Hepatocyte (in vitro differentiated cells): ENCODE data around the gene POU6F2. TPM values are rescaled to one million over a fixed set of nuclear protein-coding genes. Genes with fewer than 3 reads are reported as not detected.
A peak's percentile ranks its signal among the peaks of the same experiment; 100 is the strongest.

Experiments used
- DNase-seq: peaks from one replicate; pipeline ENCODE4 v3.0.0-alpha.2; 2016; ENCODE audit warnings: low spot score
- H2AFZ ChIP-seq: fragments of 200-600 bp; sonication (generic); 2 replicates; pipeline ENCODE4 v1.6.0; 2016; ENCODE audit warnings: antibody characterized with exemption, mild to moderate bottlenecking
- H3K27ac ChIP-seq: fragments of 200-600 bp; sonication (generic); 2 replicates; pipeline ENCODE4 v1.5.1; 2016; ENCODE audit warnings: mild to moderate bottlenecking
- H3K27me3 ChIP-seq: fragments of 200-600 bp; sonication (generic); 2 replicates; pipeline ENCODE4 v1.6.1; 2016
- H3K36me3 ChIP-seq: fragments of 200-600 bp; sonication (generic); replicated peaks from 2 replicates; pipeline ENCODE4 v1.5.1; 2016; ENCODE audit warnings: low read depth; ENCODE audit not compliant: insufficient read depth
- H3K4me1 ChIP-seq: fragments of 200-600 bp; sonication (generic); 2 replicates; pipeline ENCODE4 v1.5.1; 2016; ENCODE audit warnings: mild to moderate bottlenecking, moderate library complexity; ENCODE audit not compliant: insufficient read depth
- H3K4me2 ChIP-seq: fragments of 200-600 bp; sonication (generic); 2 replicates; pipeline ENCODE4 v1.6.0; 2016
- H3K4me3 ChIP-seq: fragments of 200-600 bp; sonication (generic); 2 replicates; pipeline ENCODE4 v1.5.1; 2016; ENCODE audit warnings: mild to moderate bottlenecking
- H3K79me2 ChIP-seq: fragments of 200-600 bp; sonication (generic); 2 replicates; pipeline ENCODE4 v1.6.0; 2017; ENCODE audit warnings: mild to moderate bottlenecking
- H3K9me2 ChIP-seq: fragments of 200-600 bp; sonication (generic); replicated peaks from 2 replicates; pipeline ENCODE4 v1.6.0; 2017; ENCODE audit warnings: mild to moderate bottlenecking; ENCODE audit not compliant: insufficient read depth
- H3K9me3 ChIP-seq: fragments of 200-600 bp; sonication (generic); 2 replicates; pipeline ENCODE4 v1.5.1; 2016; ENCODE audit warnings: low read depth, mild to moderate bottlenecking
- H4K20me1 ChIP-seq: fragments of 200-600 bp; sonication (generic); 2 replicates; pipeline ENCODE4 v1.6.0; 2016; ENCODE audit warnings: mild to moderate bottlenecking; ENCODE audit not compliant: insufficient read depth, poor library complexity, severe bottlenecking
- EZH2 ChIP-seq: fragments of 200-600 bp; sonication (generic); IDR thresholded peaks from 2 replicates; pipeline ENCODE4 v1.6.1; 2016; ENCODE audit warnings: antibody characterized with exemption, mild to moderate bottlenecking, borderline replicate concordance
- EZH2phosphoT487 ChIP-seq: fragments of 200-600 bp; sonication (generic); IDR thresholded peaks from one replicate; pipeline ENCODE4 v1.6.1; 2018; ENCODE audit warnings: antibody characterized with exemption, mild to moderate bottlenecking, low read depth, moderate library complexity; ENCODE audit not compliant: unreplicated experiment, severe bottlenecking
- WGBS: methylation state at CpG from one replicate; pipeline ENCODE4 v1.1.6; 2016; ENCODE audit warnings: low lambda C conversion rate; ENCODE audit errors: missing lambda C conversion rate; 5-methylcytosine and 5-hydroxymethylcytosine counted together
- polyA plus RNA-seq: library from polyadenylated mRNA; unstranded; fragments of >200 nt; fragmentation: Nextera tagmentation; extraction: Ambion mirVana; gene quantifications from 2 replicates; pipeline ENCODE4 v1.2.1, GENCODE V29; 2016
- total RNA-seq: library from RNA; depleted of rRNA; stranded (reverse); fragments of >200 nt; gene quantifications from 2 replicates; pipeline ENCODE4 v1.2.3, GENCODE V29; 2014
- TF ChIP-seq, protein P1 (sequence below): fragments of 200-600 bp; sonication (generic); IDR thresholded peaks from 2 replicates; pipeline ENCODE4 v1.5.1; 2016; ENCODE audit warnings: antibody characterized with exemption, mild to moderate bottlenecking; ENCODE audit not compliant: poor library complexity

Gene POU6F2
- total and polyA plus RNA-seq, 2 experiments from 2014 or later = 0.67 to 1.4 TPM

DNA sequence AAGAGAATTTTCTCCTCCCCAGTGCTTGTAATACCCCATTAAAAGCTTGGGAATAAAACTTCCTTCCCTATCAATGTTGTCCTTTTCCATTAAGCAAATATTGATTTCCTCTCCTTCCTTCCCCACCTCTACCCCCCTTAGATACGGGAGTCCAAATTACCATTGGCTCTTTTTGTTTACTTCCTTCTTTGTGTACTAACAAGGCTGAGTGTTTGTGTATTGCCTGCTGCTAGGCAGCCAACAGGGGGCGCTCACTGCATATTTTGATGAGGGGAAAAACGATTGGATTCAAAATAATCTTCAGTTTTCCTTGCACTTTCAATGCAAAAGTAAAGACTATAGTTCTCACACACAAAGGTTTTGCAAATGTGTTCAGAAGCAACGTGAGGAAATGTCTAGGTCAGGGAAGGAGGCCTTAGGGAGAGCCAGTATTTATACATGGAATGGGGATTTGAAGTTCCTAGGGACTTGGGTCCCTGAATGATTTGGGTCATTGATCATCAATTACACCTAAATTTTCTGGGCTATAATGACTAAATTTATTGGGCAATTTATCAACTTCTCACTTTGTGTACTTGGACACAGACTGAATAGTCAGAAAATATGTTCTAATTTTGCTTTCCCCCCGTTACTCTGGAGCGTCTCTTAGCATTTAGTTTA is 45.1 kb upstream of the POU6F2 start:
- H3K36me3 ChIP-seq = no peaks in the 10 kb centered on the region
- H3K9me2 ChIP-seq = no peaks in the 10 kb centered on the region
- H3K79me2 ChIP-seq = no peaks in the 10 kb centered on the region
- H3K4me2 ChIP-seq = no peak overlapping the region
- H3K27me3 ChIP-seq = no peaks in the 10 kb centered on the region
- H4K20me1 ChIP-seq = no peaks in the 10 kb centered on the region
- no peaks in the 10 kb centered on the region for H3K4me1 ChIP-seq
- no peak for TF ChIP-seq EZH2
- TF ChIP-seq, protein P1, sequence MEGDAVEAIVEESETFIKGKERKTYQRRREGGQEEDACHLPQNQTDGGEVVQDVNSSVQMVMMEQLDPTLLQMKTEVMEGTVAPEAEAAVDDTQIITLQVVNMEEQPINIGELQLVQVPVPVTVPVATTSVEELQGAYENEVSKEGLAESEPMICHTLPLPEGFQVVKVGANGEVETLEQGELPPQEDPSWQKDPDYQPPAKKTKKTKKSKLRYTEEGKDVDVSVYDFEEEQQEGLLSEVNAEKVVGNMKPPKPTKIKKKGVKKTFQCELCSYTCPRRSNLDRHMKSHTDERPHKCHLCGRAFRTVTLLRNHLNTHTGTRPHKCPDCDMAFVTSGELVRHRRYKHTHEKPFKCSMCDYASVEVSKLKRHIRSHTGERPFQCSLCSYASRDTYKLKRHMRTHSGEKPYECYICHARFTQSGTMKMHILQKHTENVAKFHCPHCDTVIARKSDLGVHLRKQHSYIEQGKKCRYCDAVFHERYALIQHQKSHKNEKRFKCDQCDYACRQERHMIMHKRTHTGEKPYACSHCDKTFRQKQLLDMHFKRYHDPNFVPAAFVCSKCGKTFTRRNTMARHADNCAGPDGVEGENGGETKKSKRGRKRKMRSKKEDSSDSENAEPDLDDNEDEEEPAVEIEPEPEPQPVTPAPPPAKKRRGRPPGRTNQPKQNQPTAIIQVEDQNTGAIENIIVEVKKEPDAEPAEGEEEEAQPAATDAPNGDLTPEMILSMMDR = peak; percentile 93
- no peak overlapping the region for H3K4me3 ChIP-seq
- no peak overlapping the region for H3K27ac ChIP-seq
- H2AFZ ChIP-seq = no peak overlapping the region
- 33% methylated on average over 6 of the region's 6 CpGs for WGBS
- DNase-seq = peak; percentile 81
- H3K9me3 ChIP-seq = no peaks in the 10 kb centered on the region

DNA sequence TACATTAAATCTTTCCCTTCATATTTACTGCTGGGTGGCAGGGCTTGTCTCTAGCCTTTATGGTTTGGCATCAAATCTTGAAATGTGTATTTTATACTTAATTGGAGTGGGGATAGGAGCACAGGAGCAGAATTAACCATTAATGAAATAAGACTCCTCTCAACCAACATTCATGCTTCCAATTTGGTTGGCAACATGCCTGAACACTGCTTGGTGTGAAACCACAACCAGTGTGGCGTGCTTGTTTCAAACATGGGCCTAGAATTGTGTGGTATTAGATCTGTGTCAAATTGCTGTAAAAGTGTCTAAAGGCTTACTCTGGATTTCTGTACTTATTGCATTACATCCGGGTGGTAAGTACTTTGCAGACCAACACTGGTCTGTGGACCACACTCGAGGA is 43.7 kb upstream of the POU6F2 start:
- Histone ChIP-seq H3K4me2 (no peak overlapping the region), H3K27ac (no peak overlapping the region), H3K27me3 (no peaks in the 10 kb centered on the region), H2AFZ (no peak overlapping the region), H3K36me3 (no peaks in the 10 kb centered on the region), H3K9me2 (no peaks in the 10 kb centered on the region), H3K79me2 (no peaks in the 10 kb centered on the region), H3K4me1 (no peaks in the 10 kb centered on the region), H3K9me3 (no peaks in the 10 kb centered on the region), H3K4me3 (no peak overlapping the region), H4K20me1 (no peaks in the 10 kb centered on the region)
- no peak for DNase-seq
- 82% methylated on average over 3 of the region's 3 CpGs for WGBS
- TF ChIP-seq EZH2phosphoT487 = no peak

GRCh38 chr7:38934536-38934935 is 43.2 kb upstream of the POU6F2 start:
- Histone ChIP-seq H3K27ac (no peak overlapping the region), H3K9me3 (no peaks in the 10 kb centered on the region), H3K79me2 (no peaks in the 10 kb centered on the region), H2AFZ (no peak overlapping the region), H3K9me2 (no peaks in the 10 kb centered on the region), H3K4me2 (no peak overlapping the region), H3K27me3 (no peaks in the 10 kb centered on the region), H3K36me3 (no peaks in the 10 kb centered on the region), H4K20me1 (no peaks in the 10 kb centered on the region), H3K4me3 (no peak overlapping the region), H3K4me1 (no peaks in the 10 kb centered on the region)
- no peak for DNase-seq
- over 99% methylated on average over 10 of the region's 10 CpGs for WGBS
- no peak for TF ChIP-seq EZH2
- TF ChIP-seq, protein P1 = no peak
- TF ChIP-seq EZH2phosphoT487 = no peak

GRCh38 chr7:38936641-38937040 is 41.1 kb upstream of the POU6F2 start:
- H3K4me2 ChIP-seq = no peak overlapping the region
- no peaks in the 10 kb centered on the region for H3K27me3 ChIP-seq
- TF ChIP-seq, protein P1 = no peak
- TF ChIP-seq EZH2 (no peak), EZH2phosphoT487 (no peak)
- no peaks in the 10 kb centered on the region for H3K9me2 ChIP-seq
- no peaks in the 10 kb centered on the region for H3K79me2 ChIP-seq
- H3K27ac ChIP-seq = no peak overlapping the region
- no peaks in the 10 kb centered on the region for H3K9me3 ChIP-seq
- no peaks in the 10 kb centered on the region for H3K36me3 ChIP-seq
- 78% methylated on average over 1 of the region's 1 CpG for WGBS
- no peak for DNase-seq
- no peak overlapping the region for H3K4me3 ChIP-seq
- H4K20me1 ChIP-seq = no peaks in the 10 kb centered on the region
- H2AFZ ChIP-seq = no peak overlapping the region
- H3K4me1 ChIP-seq = no peaks in the 10 kb centered on the region
